Measurements from ENCODE around the gene AXIN2.

AXIN2 gene

GRCh38 chr17:65541453-65541852 is 20.0 kb downstream of the AXIN2 start:
- Histone ChIP-seq H3K27me3 (replicated peaks in 2 of 5; ENCODE audit: control insufficient read depth in 4 of 5, insufficient read depth in 5 of 5, low read length in 4 of 5) (peaks cover 0 to 28% (median 0%) of the 10 kb centered on the region in 5 experiments), H3K4me3 (ENCODE audit: control insufficient read depth in 1 of 7, extremely low read depth in 1 of 7, insufficient read depth in 4 of 7, low read depth in 2 of 7, low read length in 6 of 7) (no peak overlapping the region), H3K36me3 (ENCODE audit: control insufficient read depth in 4 of 4, insufficient read depth in 4 of 4, low read length in 3 of 4) (no peaks in the 10 kb centered on the region), H3K4me1 (ENCODE audit: control extremely low read depth in 1 of 4, control insufficient read depth in 4 of 4, insufficient read depth in 4 of 4, low read length in 3 of 4) (no peaks in the 10 kb centered on the region), H3K27ac (ENCODE audit: insufficient read depth in 1 of 2, low read depth in 1 of 2, low read length in 2 of 2, poor library complexity in 1 of 2, severe bottlenecking in 2 of 2) (no peak overlapping the region), H3K9me3 (ENCODE audit: control extremely low read depth in 1 of 5, control insufficient read depth in 4 of 5, insufficient read depth in 2 of 5, low read depth in 1 of 5, low read length in 4 of 5) (no peaks in the 10 kb centered on the region)
- WGBS (ENCODE audit: insufficient coverage), result 98% methylated on average over 8 of the region's 8 CpGs
- POLR2A ChIA-PET, result no interaction called here
- DNase-seq, result no peak
- CTCF ChIA-PET, result no interaction called here

DNA sequence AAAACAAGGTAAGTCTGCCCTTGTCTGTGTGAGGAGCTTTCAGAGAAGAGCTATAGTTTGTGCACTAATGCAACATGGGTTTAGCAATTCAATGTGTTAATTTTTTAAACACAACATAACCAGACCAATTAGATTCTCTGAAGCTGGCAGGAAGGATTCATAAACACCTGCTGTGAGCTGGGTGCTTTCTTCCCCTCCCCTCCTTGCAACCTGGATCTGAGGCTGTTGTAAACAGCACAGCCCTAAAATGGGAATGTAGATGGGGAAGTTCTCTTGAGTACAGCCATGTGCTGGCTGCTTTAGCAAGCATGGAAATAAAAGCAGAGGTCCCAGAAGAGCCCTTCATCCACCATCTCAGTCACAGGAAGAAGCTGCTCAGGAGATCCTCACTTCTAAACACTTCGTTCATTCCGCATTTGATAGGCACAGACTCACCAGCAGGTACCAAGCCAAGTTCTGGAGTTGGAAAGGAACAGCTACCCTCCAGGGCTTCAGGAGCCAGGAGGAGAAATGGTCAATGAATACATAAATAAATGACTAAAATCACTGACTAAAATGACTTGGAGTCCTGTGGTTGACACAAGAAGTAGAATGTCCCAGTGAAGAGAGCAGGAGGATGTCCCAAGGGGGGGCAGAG is 21.7 kb downstream of the AXIN2 start:
- ChIA-PET POLR2A (no interaction called here), CTCF (no interaction called here)
- peaks cover 0 to 27% (median 0%) of the 10 kb centered on the region in 5 experiments for H3K27me3 ChIP-seq (replicated peaks in 2 of 5; ENCODE audit: control insufficient read depth in 4 of 5, insufficient read depth in 5 of 5, low read length in 4 of 5)
- DNase-seq, result no peak
- H3K4me1 ChIP-seq (ENCODE audit: control extremely low read depth in 1 of 4, control insufficient read depth in 4 of 4, insufficient read depth in 4 of 4, low read length in 3 of 4), result no peaks in the 10 kb centered on the region
- no peaks in the 10 kb centered on the region for H3K9me3 ChIP-seq (ENCODE audit: control extremely low read depth in 1 of 5, control insufficient read depth in 4 of 5, insufficient read depth in 2 of 5, low read depth in 1 of 5, low read length in 4 of 5)
- no CpG with 5 or more reads among the region's 2 CpGs for WGBS (ENCODE audit: insufficient coverage)
- H3K4me3 ChIP-seq (ENCODE audit: control insufficient read depth in 1 of 7, extremely low read depth in 1 of 7, insufficient read depth in 4 of 7, low read depth in 2 of 7, low read length in 6 of 7), result no peak overlapping the region
- H3K27ac ChIP-seq (ENCODE audit: insufficient read depth in 1 of 2, low read depth in 1 of 2, low read length in 2 of 2, poor library complexity in 1 of 2, severe bottlenecking in 2 of 2), result no peak overlapping the region
- H3K36me3 ChIP-seq (ENCODE audit: control insufficient read depth in 4 of 4, insufficient read depth in 4 of 4, low read length in 3 of 4), result no peaks in the 10 kb centered on the region

DNA sequence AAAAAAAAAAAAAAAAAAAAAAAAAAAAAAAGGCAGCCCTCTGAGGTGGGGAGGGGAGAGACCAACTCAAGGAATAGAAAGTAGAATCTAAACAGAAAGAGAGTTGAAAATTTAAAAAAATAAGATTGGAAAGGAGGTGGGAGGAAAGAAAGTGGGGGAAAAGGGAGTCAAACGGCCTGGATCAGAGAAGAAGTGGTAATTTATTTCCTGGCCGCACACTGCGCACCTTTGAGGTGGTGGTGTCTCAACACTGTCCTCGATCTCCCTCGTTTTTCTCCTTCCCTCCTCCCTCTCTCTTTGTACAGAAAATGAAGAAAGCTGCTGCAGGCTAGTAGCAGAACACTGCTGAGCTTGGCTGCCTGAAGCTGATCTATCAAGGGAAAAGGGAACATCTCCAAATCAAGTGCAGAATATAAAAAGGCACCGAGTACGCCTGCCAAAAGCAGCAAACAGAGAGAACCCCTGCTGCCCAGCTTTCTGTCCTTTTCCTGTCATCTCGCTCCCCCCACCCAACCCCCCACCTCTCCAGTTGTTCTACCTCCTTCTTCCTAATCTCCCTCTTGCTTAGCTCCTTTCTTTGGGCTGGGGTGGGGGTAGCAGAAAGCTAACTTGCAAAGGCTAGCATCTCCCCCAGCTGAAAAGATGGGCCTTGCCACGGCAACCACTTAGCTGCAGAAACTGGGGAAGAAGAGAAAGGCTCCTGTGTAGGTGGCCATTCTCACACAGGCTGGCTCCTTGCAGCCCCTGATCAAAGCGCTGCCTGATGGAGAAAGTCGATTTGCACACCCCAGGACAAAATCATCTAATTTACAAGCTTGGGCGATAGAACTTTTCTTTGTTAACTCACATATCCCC is 22.5 kb downstream of the AXIN2 start:
- Histone ChIP-seq H3K36me3 (ENCODE audit: control insufficient read depth in 4 of 4, insufficient read depth in 4 of 4, low read length in 3 of 4) (no peaks in the 10 kb centered on the region), H3K27ac (ENCODE audit: insufficient read depth in 1 of 2, low read depth in 1 of 2, low read length in 2 of 2, poor library complexity in 1 of 2, severe bottlenecking in 2 of 2) (no peak overlapping the region), H3K27me3 (replicated peaks in 2 of 5; ENCODE audit: control insufficient read depth in 4 of 5, insufficient read depth in 5 of 5, low read length in 4 of 5) (peaks cover 0 to 27% (median 0%) of the 10 kb centered on the region in 5 experiments), H3K4me3 (ENCODE audit: control insufficient read depth in 1 of 7, extremely low read depth in 1 of 7, insufficient read depth in 4 of 7, low read depth in 2 of 7, low read length in 6 of 7) (no peak overlapping the region), H3K9me3 (ENCODE audit: control extremely low read depth in 1 of 5, control insufficient read depth in 4 of 5, insufficient read depth in 2 of 5, low read depth in 1 of 5, low read length in 4 of 5) (no peaks in the 10 kb centered on the region), H3K4me1 (ENCODE audit: control extremely low read depth in 1 of 4, control insufficient read depth in 4 of 4, insufficient read depth in 4 of 4, low read length in 3 of 4) (no peaks in the 10 kb centered on the region)
- POLR2A ChIA-PET, result no interaction called here
- WGBS (ENCODE audit: insufficient coverage), result 95% methylated on average over 6 of the region's 12 CpGs
- no peak for DNase-seq
- CTCF ChIA-PET, result no interaction called here

- no peaks in the 10 kb centered on the region for H3K36me3 ChIP-seq (ENCODE audit: control insufficient read depth in 4 of 4, insufficient read depth in 4 of 4, low read length in 3 of 4)
- POLR2A ChIA-PET, result no interaction called here
These were observed 23.4 kb downstream of the AXIN2 start for GRCh38 chr17:65537845-65538674.

GRCh38 chr17:65537343-65537844 is 24.1 kb downstream of the AXIN2 start:
- Histone ChIP-seq H3K4me1 (ENCODE audit: control extremely low read depth in 1 of 4, control insufficient read depth in 4 of 4, insufficient read depth in 4 of 4, low read length in 3 of 4) (no peaks in the 10 kb centered on the region), H3K9me3 (ENCODE audit: control extremely low read depth in 1 of 5, control insufficient read depth in 4 of 5, insufficient read depth in 2 of 5, low read depth in 1 of 5, low read length in 4 of 5) (no peaks in the 10 kb centered on the region), H3K36me3 (ENCODE audit: control insufficient read depth in 4 of 4, insufficient read depth in 4 of 4, low read length in 3 of 4) (no peaks in the 10 kb centered on the region), H3K27ac (ENCODE audit: insufficient read depth in 1 of 2, low read depth in 1 of 2, low read length in 2 of 2, poor library complexity in 1 of 2, severe bottlenecking in 2 of 2) (no peak overlapping the region), H3K27me3 (replicated peaks in 2 of 5; ENCODE audit: control insufficient read depth in 4 of 5, insufficient read depth in 5 of 5, low read length in 4 of 5) (peaks cover 0 to 24% (median 0%) of the 10 kb centered on the region in 5 experiments), H3K4me3 (ENCODE audit: control insufficient read depth in 1 of 7, extremely low read depth in 1 of 7, insufficient read depth in 4 of 7, low read depth in 2 of 7, low read length in 6 of 7) (no peak overlapping the region)
- no peak for DNase-seq
- ChIA-PET CTCF (no interaction called here), POLR2A (no interaction called here)
- WGBS (ENCODE audit: insufficient coverage), result over 99% methylated on average over 24 of the region's 35 CpGs

More at GRCh38 chr17:65537845-65538674, 23.4 kb downstream of the AXIN2 start:
- Histone ChIP-seq H3K27me3 (replicated peaks in 2 of 5; ENCODE audit: control insufficient read depth in 4 of 5, insufficient read depth in 5 of 5, low read length in 4 of 5) (peaks cover 0 to 24% (median 0%) of the 10 kb centered on the region in 5 experiments), H3K27ac (ENCODE audit: insufficient read depth in 1 of 2, low read depth in 1 of 2, low read length in 2 of 2, poor library complexity in 1 of 2, severe bottlenecking in 2 of 2) (no peak overlapping the region), H3K9me3 (ENCODE audit: control extremely low read depth in 1 of 5, control insufficient read depth in 4 of 5, insufficient read depth in 2 of 5, low read depth in 1 of 5, low read length in 4 of 5) (no peaks in the 10 kb centered on the region), H3K4me1 (ENCODE audit: control extremely low read depth in 1 of 4, control insufficient read depth in 4 of 4, insufficient read depth in 4 of 4, low read length in 3 of 4) (no peaks in the 10 kb centered on the region), H3K4me3 (ENCODE audit: control insufficient read depth in 1 of 7, extremely low read depth in 1 of 7, insufficient read depth in 4 of 7, low read depth in 2 of 7, low read length in 6 of 7) (no peak overlapping the region)
- 97% methylated on average over 34 of the region's 50 CpGs for WGBS (ENCODE audit: insufficient coverage)
- CTCF ChIA-PET, result no interaction called here
- no peak for DNase-seq

GRCh38 chr17:65536573-65537342 is 24.7 kb downstream of the AXIN2 start:
- H3K9me3 ChIP-seq (ENCODE audit: control extremely low read depth in 1 of 5, control insufficient read depth in 4 of 5, insufficient read depth in 2 of 5, low read depth in 1 of 5, low read length in 4 of 5), result no peaks in the 10 kb centered on the region
- H3K4me1 ChIP-seq (ENCODE audit: control extremely low read depth in 1 of 4, control insufficient read depth in 4 of 4, insufficient read depth in 4 of 4, low read length in 3 of 4), result no peaks in the 10 kb centered on the region
- POLR2A ChIA-PET, result no interaction called here
- H3K27me3 ChIP-seq (replicated peaks in 2 of 5; ENCODE audit: control insufficient read depth in 4 of 5, insufficient read depth in 5 of 5, low read length in 4 of 5), result peaks cover 0 to 24% (median 0%) of the 10 kb centered on the region in 5 experiments
- CTCF ChIA-PET, result no interaction called here
- DNase-seq, result no peak
- no peaks in the 10 kb centered on the region for H3K36me3 ChIP-seq (ENCODE audit: control insufficient read depth in 4 of 4, insufficient read depth in 4 of 4, low read length in 3 of 4)
- no peak overlapping the region for H3K27ac ChIP-seq (ENCODE audit: insufficient read depth in 1 of 2, low read depth in 1 of 2, low read length in 2 of 2, poor library complexity in 1 of 2, severe bottlenecking in 2 of 2)
- WGBS (ENCODE audit: insufficient coverage), result 96% methylated on average over 35 of the region's 35 CpGs
- no peak overlapping the region for H3K4me3 ChIP-seq (ENCODE audit: control insufficient read depth in 1 of 7, extremely low read depth in 1 of 7, insufficient read depth in 4 of 7, low read depth in 2 of 7, low read length in 6 of 7)

Data from common myeloid progenitor, CD34-positive (primary cell).